Activated T-cell treated with anti-CD3 and anti-CD28 coated beads, Interleukin-2, amount 50 U/mL, for 1 hour (primary cell): ENCODE data around the gene PLEKHA1.

Source experiments
- DNase-seq: peaks from one replicate; pipeline ENCODE4 v3.0.0-alpha.2; 2020

The PLEKHA1 gene

GRCh38 chr10:122379537-122379936, 5.0 kb downstream of the PLEKHA1 start:
- DNase-seq = no peak

DNA sequence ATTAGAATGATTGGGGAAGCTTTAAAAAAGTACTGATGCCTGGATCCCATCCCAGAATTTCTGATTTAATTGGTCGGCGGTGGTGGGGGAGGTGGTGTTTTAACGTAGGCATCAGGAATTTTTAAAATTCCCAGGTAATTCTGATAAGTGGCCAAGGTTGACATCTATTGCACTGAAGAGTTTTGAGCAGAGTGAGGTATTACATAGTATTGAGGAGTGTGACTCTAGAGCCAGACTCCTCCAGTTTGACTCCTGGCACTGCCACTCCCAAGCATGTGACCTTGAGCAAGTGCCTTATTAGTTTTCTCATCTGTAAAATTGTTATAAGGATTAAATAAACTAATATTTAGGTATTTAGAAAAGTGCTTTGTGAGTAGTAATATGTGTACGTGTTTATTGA, 6.2 kb downstream of the PLEKHA1 start:
- no peak for DNase-seq

DNA sequence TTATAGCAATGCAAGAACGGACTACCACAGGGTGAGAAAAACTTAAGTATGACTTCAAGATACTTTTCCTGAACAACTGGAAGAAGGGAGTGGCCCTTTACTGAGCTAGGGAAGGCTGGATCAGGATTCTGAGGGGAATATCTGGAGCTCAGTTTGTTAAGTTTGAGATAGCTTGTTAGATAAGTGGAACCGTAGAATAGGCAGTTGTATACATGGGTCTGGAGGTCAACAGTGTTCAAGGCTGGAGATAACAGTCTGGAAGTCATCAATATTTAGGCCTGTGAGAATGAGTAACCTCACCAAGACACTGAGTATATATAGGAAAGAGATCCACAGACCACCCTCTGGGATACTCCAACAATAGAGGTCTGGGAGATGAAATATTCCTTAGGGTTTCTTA, 7.2 kb downstream of the PLEKHA1 start:
- no peak for DNase-seq

DNA sequence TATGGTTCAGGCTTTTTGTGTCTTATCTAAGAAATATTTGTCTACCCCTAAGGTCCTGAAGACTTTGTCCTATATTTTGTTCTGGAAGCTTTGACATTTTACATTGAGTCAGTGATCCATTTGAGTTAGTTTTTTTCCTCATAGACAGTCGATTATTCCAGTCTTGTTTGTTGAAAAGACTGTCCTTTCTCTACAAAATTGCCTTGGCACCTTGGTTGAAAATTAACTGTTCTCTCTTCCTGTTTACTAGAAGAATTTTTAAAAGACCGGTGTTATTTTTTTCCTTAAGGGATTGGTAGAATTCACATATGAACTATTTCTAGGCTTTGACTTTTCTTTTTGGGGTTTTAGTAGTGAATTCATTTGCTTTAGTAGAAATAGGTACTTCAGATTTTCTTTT, 12.0 kb downstream of the PLEKHA1 start:
- DNase-seq = no peak

GRCh38 chr10:122387572-122387971, 13.1 kb downstream of the PLEKHA1 start:
- DNase-seq = no peak

- no peak for DNase-seq
Measured at GRCh38 chr10:122388287-122388997, 13.9 kb downstream of the PLEKHA1 start.

DNA sequence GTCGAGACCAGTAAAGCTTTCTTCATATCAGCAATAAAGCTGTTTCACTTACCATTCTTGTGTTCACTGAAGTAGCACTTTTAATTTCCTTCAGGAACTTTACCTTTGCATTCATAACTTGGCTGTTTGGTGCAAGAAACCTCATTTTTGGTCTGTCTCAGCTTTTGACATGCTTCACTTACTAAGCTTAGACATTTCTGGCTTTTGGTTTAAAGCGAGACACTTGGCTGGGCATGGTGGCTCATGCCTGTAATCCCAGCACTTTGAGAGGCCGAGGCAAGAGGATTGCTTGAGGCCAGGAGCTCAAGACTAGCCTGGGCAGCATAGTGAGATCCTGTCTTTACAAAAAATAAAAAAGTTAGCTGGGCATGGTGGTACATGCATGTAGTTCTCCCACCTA, 15.8 kb downstream of the PLEKHA1 start:
- DNase-seq = no peak

DNA sequence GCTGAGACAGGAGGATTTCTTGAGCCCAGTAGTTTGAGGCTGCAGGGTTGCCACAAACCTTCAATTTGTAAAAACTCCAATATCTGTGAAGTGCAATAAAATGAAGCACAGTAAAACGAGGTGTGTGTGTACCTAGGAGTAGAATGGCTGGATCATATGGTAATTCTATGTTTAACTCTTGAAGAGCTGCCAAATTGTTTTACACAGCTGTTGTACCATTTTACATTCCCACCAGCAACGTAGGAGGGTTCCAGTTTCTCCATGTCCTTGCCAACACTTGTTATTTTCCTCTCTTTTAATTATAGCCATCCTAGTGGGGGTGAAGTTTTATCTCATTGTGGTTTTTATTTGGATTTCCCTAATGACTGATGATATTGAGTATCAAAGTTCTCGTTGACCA, 16.2 kb downstream of the PLEKHA1 start:
- DNase-seq = no peak

GRCh38 chr10:122391875-122392274, 17.4 kb downstream of the PLEKHA1 start:
- no peak for DNase-seq

DNA sequence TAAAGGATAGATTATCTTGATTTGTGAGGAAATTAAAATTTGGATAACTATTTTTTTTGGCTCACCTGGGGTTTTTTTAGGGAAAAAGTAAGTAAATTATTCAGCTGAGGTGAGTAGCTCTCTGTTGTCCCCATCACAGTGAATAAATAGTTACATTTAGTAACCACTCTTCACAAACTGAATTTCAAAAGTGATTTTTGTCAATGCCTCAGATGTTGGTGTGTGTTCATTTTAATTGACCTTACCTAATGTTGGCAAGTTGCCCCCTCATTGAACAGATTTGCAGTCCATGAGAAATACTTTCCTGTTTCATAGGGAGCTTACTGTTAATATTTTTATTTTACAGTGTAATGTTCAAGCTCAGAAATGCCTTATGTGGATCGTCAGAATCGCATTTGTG, 18.3 kb downstream of the PLEKHA1 start:
- DNase-seq = no peak

GRCh38 chr10:122393288-122393687, 18.8 kb downstream of the PLEKHA1 start:
- no peak for DNase-seq

- DNase-seq = no peak
Measured at GRCh38 chr10:122402548-122403131, 28.1 kb downstream of the PLEKHA1 start.

GRCh38 chr10:122404576-122404975, 30.1 kb downstream of the PLEKHA1 start:
- no peak for DNase-seq

DNA sequence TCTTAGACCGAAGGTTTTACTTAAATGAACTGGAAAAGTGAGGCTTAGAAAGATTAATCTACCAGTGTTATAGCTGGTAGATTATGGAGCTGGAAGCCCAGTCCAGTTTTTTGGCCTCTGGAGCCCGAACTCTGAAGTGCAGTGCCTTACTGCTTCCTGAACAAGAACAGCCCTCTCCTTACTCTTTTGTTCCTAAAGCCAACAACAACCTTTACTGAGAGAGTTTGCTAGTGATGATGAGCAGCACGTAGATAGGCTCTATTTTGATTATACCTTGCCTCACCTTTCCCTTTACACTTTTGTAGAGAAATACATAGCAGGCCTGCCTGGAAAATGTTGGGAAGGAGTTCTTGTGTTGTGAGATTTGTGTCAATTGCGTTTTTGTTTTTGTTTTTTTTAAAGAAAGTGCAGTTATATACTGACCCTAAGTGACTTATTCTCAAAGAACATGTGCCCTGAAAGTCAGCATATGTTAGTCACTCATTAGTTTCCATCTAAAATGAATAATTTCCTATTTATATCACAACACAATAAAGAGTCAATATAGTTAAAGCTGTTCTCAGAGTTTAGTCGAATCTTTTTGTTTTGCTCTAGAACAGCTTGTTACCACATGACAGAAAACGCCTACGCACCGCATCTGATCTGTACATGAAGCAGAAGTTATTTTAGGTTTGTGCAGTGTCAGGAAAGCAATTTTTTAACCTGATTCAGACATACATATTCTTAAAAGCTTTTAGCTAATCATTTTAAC, 33.0 kb downstream of the PLEKHA1 start:
- peak; percentile 42 for DNase-seq

DNA sequence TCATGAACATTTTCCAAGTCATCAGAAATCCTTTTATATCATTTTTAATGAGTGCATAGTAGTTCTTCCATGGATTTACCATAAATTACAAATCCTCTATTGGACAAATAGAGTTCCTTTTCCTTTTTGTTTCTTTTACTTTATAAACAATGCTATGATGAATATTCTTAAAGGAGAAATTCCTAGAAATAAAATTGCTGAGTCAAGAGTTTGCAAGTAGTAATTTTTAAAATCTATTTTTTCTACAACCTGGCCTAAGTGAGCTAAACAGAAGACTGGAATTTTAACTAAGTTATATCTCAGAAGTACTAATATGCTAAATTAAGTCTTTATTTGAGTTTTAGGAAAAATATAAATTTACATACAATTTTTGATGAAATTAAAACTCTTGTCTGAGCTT, 38.8 kb downstream of the PLEKHA1 start:
- DNase-seq = no peak

- no peak for DNase-seq
Measured at GRCh38 chr10:122417667-122418066, 43.2 kb downstream of the PLEKHA1 start.

DNA sequence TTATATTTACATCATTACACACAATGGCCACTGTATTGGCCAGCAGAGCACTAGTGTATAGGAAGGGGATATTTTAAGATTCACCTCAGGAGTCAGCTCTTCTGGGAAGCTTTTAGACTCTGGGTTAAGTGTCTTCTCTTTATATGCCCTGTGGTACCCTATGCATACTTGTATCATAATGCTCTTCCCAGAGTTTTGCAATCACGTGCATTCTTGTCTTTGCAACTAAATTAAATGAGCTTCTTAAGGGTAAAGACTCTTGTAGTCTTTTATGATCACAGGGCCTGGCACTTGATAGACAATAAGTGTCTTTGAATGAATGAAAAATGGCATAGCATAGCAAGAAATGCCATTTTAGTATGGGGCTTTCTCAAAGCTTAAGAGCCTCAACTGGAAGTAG, 44.5 kb downstream of the PLEKHA1 start:
- no peak for DNase-seq

- no peak for DNase-seq
Measured at GRCh38 chr10:122419876-122420623, 45.5 kb downstream of the PLEKHA1 start.

DNA sequence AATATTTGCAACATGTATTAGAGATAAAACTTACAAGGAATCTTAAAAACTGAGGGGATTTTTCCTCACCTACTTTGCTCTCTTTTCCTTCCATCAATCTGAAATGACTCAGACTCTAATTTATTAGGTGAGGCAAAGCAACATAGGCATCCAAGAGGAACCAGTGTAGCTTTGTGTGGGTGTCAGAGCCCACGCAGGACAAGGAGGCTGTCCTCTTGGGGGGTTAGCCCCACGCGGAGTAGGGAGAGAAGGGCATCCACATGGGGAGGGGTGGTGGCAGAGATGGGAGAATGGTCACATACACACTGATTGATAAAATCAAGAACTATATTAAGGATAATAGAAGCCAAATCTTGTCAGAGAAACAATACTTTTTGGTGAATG, 46.1 kb downstream of the PLEKHA1 start:
- no peak for DNase-seq

DNA sequence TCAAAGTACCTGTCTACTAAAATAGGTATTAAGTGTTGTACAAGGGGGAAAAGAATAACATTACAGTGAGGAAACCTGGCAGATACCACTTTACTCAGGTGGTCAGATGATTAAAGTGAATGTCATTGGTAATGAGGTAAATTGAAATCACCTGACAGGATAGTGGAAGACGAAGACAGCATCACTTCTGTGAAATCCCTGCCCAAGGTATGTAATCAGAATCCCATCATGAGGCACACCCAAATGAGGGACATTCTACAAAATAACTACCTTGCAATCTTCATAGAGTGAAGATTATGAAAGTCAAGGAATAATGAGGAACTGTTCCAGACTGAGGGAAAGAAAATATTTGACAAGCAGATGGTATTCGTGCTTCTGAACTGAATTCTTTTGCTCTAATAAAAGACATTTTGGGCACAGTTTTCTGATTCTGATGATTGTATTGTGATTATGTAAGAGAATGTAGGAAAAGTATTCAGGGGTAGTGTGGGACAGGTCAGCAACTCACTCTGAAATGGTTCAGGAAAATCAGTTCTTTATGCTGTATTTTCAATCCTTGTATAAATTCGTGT, 46.6 kb downstream of the PLEKHA1 start:
- no peak for DNase-seq

DNA sequence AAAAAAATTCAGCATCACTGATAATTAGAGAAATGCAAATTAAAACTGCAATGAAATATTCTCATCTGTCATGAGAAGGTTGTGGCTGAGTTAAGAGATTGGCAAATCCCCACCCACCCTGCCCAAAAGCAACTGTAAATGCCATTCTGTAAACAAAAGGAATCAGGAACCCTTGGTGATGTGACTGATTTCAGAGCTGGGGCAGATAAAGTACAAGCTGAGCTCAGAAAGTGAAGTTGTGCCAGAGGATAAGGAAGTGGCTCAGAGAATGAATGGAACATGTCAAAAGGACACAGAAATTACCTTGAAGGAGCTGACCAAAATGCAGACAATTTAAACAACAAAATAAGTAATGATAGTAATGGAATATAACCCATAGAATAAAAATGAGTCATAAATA, 47.2 kb downstream of the PLEKHA1 start:
- DNase-seq = no peak

DNA sequence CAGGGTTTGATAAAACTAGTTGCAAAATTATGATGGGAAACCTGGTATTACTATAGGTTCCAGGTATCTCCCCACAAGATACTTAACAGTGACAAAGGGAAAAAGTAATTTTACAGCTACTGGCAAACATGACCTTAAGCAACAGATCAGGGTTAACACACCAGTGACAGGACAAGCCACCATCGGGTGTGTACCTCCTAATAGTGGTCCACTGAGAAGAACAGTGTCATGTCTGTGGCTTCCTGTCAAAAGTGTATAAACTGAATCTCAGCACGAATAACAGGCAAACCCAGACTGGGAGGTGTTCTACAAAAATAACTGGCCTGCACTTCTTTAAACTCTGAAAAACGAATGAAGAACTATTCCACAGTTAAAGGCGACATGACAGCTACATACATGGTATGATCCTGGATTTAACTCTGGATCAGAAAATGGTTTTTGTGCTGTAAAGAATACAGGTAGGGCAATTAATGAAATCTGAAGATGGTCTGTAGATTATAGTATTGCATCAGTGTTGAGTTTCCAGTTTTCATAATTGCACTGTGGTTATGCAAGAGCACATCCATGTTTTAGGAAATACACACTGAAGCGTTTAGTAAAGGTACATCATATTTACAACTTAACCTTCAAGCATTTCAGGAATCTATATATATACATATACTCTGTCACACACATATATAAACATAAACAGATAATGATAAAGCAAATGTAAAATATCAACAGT, 47.9 kb downstream of the PLEKHA1 start:
- DNase-seq = no peak

GRCh38 chr10:122424059-122424458, 49.6 kb downstream of the PLEKHA1 start:
- no peak for DNase-seq
